ENCODE measurements around the gene RASEF.
"Not testable (repeated sequence)": the region's sequence is repeated elsewhere in the genome, so short reads cannot be mapped to it uniquely, and the experiment has no call there.

The RASEF gene

DNA sequence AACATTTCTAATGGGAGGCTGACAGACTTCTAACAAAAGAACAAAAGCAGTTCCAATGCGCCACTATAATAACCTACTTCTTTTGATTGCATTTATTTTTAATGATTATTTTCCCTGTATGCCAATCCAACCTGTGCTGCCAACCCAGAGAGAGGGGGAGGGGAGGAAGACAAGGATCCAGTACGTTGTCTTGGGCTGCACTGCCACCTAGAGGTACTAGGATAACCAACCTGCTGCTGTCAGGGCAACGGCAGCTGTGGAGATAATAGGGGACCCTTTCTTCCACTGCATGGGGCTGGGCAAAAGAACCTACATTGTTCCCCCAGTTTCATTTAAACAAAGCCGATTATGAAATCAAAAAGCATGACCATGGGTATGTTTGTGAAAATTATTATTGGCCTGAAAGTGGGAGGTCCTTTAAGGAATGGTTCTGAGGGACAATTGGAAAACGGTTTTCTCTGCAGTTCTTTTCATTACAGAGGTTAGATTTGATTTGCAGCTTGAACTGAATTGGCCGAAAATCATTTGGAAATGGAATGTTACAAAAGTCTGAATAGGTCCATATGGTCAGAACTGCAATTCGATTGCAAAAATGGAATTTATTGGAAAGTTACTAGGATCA, 101.3 kb downstream of the RASEF start:
- Histone ChIP-seq H3K4me1 (ENCODE audit: control insufficient read depth in 5 of 5, insufficient read depth in 5 of 5, low read length in 5 of 5) (peaks cover 0 to 3% (median 0%) of the 10 kb centered on the region in 5 donors), H3K9me3 (ENCODE audit: control insufficient read depth in 5 of 5, low read length in 5 of 5) (no peaks in the 10 kb centered on the region), H3K27me3 (ENCODE audit: control insufficient read depth in 5 of 5, insufficient read depth in 4 of 5, low read length in 5 of 5) (no peaks in the 10 kb centered on the region), H3K27ac (ENCODE audit: low read depth, low read length) (no peak overlapping the region), H3K9ac (ENCODE audit: low read length in 5 of 5) (no peak overlapping the region), H3K4me3 (ENCODE audit: low read depth in 1 of 5, low read length in 5 of 5) (no peak overlapping the region), H3K36me3 (ENCODE audit: control insufficient read depth in 5 of 5, insufficient read depth in 5 of 5, low read length in 5 of 5) (no peaks in the 10 kb centered on the region)

GRCh38 chr9:82957529-82958379, 105.2 kb downstream of the RASEF start:
- Histone ChIP-seq H3K27me3 (ENCODE audit: control insufficient read depth in 5 of 5, insufficient read depth in 4 of 5, low read length in 5 of 5) (no peaks in the 10 kb centered on the region), H3K36me3 (ENCODE audit: control insufficient read depth in 5 of 5, insufficient read depth in 5 of 5, low read length in 5 of 5) (no peaks in the 10 kb centered on the region), H3K9ac (ENCODE audit: low read length in 5 of 5) (no peak overlapping the region), H3K4me3 (ENCODE audit: low read depth in 1 of 5, low read length in 5 of 5) (no peak overlapping the region), H3K4me1 (ENCODE audit: control insufficient read depth in 5 of 5, insufficient read depth in 5 of 5, low read length in 5 of 5) (peaks cover 0 to 3% (median 0%) of the 10 kb centered on the region in 5 donors), H3K9me3 (ENCODE audit: control insufficient read depth in 5 of 5, low read length in 5 of 5) (no peaks in the 10 kb centered on the region), H3K27ac (ENCODE audit: low read depth, low read length) (no peak overlapping the region)

DNA sequence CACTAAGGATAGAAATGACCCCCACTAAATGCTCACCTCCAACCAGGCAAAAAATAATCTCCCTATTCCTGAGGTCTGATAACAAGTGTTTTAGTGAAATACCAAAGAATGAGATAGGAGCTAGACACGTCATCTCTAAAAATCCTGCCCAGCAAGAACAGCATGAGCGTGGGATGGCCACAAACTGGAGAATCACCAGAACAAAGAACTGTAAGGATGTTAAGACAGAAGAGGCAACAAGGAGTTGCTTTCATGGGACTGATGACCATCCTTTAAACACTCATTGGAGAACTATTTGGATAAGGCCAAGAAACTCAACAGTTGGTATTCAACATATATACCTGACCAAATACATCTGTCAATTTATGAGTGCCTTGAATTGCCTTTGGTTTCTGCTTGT, 113.7 kb downstream of the RASEF start:
- no peaks in the 10 kb centered on the region for H3K27me3 ChIP-seq (ENCODE audit: control insufficient read depth in 5 of 5, insufficient read depth in 4 of 5, low read length in 5 of 5)
- H3K9ac ChIP-seq (ENCODE audit: low read length in 5 of 5), result no peak overlapping the region
- no peaks in the 10 kb centered on the region for H3K9me3 ChIP-seq (ENCODE audit: control insufficient read depth in 5 of 5, low read length in 5 of 5)
- H3K4me1 ChIP-seq (ENCODE audit: control insufficient read depth in 5 of 5, insufficient read depth in 5 of 5, low read length in 5 of 5), result no peaks in the 10 kb centered on the region
- no peak overlapping the region for H3K27ac ChIP-seq (ENCODE audit: low read depth, low read length)
- no peak overlapping the region for H3K4me3 ChIP-seq (ENCODE audit: low read depth in 1 of 5, low read length in 5 of 5)
- no peaks in the 10 kb centered on the region for H3K36me3 ChIP-seq (ENCODE audit: control insufficient read depth in 5 of 5, insufficient read depth in 5 of 5, low read length in 5 of 5)

GRCh38 chr9:82940376-82940775, 122.6 kb downstream of the RASEF start:
- Histone ChIP-seq H3K9ac (ENCODE audit: low read length in 5 of 5) (no peak overlapping the region), H3K4me3 (ENCODE audit: low read depth in 1 of 5, low read length in 5 of 5) (no peak overlapping the region), H3K4me1 (ENCODE audit: control insufficient read depth in 5 of 5, insufficient read depth in 5 of 5, low read length in 5 of 5) (no peaks in the 10 kb centered on the region), H3K27me3 (ENCODE audit: control insufficient read depth in 5 of 5, insufficient read depth in 4 of 5, low read length in 5 of 5) (no peaks in the 10 kb centered on the region), H3K9me3 (ENCODE audit: control insufficient read depth in 5 of 5, low read length in 5 of 5) (no peaks in the 10 kb centered on the region), H3K27ac (ENCODE audit: low read depth, low read length) (no peak overlapping the region), H3K36me3 (ENCODE audit: control insufficient read depth in 5 of 5, insufficient read depth in 5 of 5, low read length in 5 of 5) (no peaks in the 10 kb centered on the region)

GRCh38 chr9:82939451-82939850, 123.5 kb downstream of the RASEF start:
- Histone ChIP-seq H3K9me3 (ENCODE audit: control insufficient read depth in 5 of 5, low read length in 5 of 5) (no peaks in the 10 kb centered on the region), H3K36me3 (ENCODE audit: control insufficient read depth in 5 of 5, insufficient read depth in 5 of 5, low read length in 5 of 5) (no peaks in the 10 kb centered on the region), H3K27ac (ENCODE audit: low read depth, low read length) (no peak overlapping the region), H3K9ac (ENCODE audit: low read length in 5 of 5) (no peak overlapping the region), H3K4me1 (ENCODE audit: control insufficient read depth in 5 of 5, insufficient read depth in 5 of 5, low read length in 5 of 5) (no peaks in the 10 kb centered on the region), H3K4me3 (ENCODE audit: low read depth in 1 of 5, low read length in 5 of 5) (no peak overlapping the region), H3K27me3 (ENCODE audit: control insufficient read depth in 5 of 5, insufficient read depth in 4 of 5, low read length in 5 of 5) (no peaks in the 10 kb centered on the region)

DNA sequence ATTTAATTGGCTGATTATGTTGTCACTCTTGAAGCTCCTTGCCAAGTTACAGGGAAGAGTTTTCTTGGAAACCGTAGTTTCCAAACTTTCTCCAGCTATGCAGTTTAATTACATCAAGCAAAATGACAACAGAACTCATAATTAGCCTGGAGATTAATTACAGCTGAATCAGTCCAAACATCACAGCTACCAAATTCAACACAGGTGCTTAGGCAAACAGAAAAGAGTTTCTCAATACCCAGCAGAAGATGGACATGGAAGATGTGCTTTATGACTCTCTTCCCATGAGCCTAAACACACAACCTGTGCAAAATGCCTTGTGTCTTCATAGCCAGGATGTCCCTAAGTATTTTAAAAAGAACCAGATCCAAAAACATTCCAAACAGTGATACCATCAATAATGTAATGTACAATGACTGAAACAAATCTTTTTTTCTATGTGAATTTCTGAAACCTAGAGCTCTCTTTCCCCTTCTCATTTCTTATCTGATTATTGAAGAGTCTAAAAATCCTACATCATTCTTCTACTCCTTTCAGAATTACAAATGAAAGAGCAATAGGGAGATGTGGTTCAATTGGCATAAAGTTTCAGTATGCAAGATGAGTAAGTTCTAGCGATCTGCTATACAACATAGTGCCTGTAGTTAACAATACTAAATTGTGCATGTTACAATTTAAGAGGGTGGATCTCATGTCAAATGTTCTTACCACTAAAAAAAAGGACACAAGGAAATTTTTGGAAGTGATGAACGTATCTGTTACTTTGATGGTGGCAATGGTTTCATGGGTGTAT, 124.3 kb downstream of the RASEF start:
- no peaks in the 10 kb centered on the region for H3K36me3 ChIP-seq (ENCODE audit: control insufficient read depth in 5 of 5, insufficient read depth in 5 of 5, low read length in 5 of 5)
- H3K27me3 ChIP-seq (ENCODE audit: control insufficient read depth in 5 of 5, insufficient read depth in 4 of 5, low read length in 5 of 5), result no peaks in the 10 kb centered on the region
- peaks cover 0 to 4% (median 0%) of the 10 kb centered on the region in 5 donors for H3K9me3 ChIP-seq (ENCODE audit: control insufficient read depth in 5 of 5, low read length in 5 of 5)
- H3K4me3 ChIP-seq (ENCODE audit: low read depth in 1 of 5, low read length in 5 of 5), result no peak overlapping the region
- no peak overlapping the region for H3K27ac ChIP-seq (ENCODE audit: low read depth, low read length)
- H3K4me1 ChIP-seq (ENCODE audit: control insufficient read depth in 5 of 5, insufficient read depth in 5 of 5, low read length in 5 of 5), result no peaks in the 10 kb centered on the region
- H3K9ac ChIP-seq (ENCODE audit: low read length in 5 of 5), result no peak overlapping the region

- H3K4me1 ChIP-seq (ENCODE audit: control insufficient read depth in 5 of 5, insufficient read depth in 5 of 5, low read length in 5 of 5); H3K36me3 ChIP-seq (ENCODE audit: control insufficient read depth in 5 of 5, insufficient read depth in 5 of 5, low read length in 5 of 5); H3K9ac ChIP-seq (ENCODE audit: low read length in 5 of 5); H3K27ac ChIP-seq (ENCODE audit: low read depth, low read length); H3K9me3 ChIP-seq (ENCODE audit: control insufficient read depth in 5 of 5, low read length in 5 of 5); H3K27me3 ChIP-seq (ENCODE audit: control insufficient read depth in 5 of 5, insufficient read depth in 4 of 5, low read length in 5 of 5); H3K4me3 ChIP-seq (ENCODE audit: low read depth in 1 of 5, low read length in 5 of 5): not testable (repeated sequence)
Observed at GRCh38 chr9:82936561-82936960, 126.4 kb downstream of the RASEF start.

- H3K9me3 ChIP-seq (ENCODE audit: control insufficient read depth in 5 of 5, low read length in 5 of 5), result peaks cover 0 to 4% (median 0%) of the 10 kb centered on the region in 5 donors
- no peaks in the 10 kb centered on the region for H3K27me3 ChIP-seq (ENCODE audit: control insufficient read depth in 5 of 5, insufficient read depth in 4 of 5, low read length in 5 of 5)
- no peaks in the 10 kb centered on the region for H3K4me1 ChIP-seq (ENCODE audit: control insufficient read depth in 5 of 5, insufficient read depth in 5 of 5, low read length in 5 of 5)
- H3K27ac ChIP-seq (ENCODE audit: low read depth, low read length), result no peak overlapping the region
- no peaks in the 10 kb centered on the region for H3K36me3 ChIP-seq (ENCODE audit: control insufficient read depth in 5 of 5, insufficient read depth in 5 of 5, low read length in 5 of 5)
- no peak overlapping the region for H3K4me3 ChIP-seq (ENCODE audit: low read depth in 1 of 5, low read length in 5 of 5)
- H3K9ac ChIP-seq (ENCODE audit: low read length in 5 of 5), result no peak overlapping the region
Observed at GRCh38 chr9:82934949-82935348, 128.0 kb downstream of the RASEF start.

DNA sequence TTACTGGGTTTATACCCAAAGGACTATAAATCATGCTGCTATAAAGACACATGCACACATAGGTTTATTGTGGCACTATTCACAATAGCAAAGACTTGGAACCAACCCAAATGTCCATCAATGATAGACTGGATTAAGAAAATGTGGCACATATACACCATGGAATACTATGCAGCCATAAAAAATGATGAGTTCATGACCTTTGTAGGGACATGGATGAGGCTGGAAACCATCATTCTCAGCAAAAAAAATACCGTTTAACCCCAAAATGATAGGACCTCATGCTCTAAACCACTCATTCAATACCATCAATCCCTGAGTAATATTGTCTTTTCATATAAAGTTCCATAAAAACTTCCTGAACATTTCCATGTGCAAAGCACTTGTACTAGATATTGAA, 128.9 kb downstream of the RASEF start:
- not testable (repeated sequence) for H3K4me1 ChIP-seq (ENCODE audit: control insufficient read depth in 5 of 5, insufficient read depth in 5 of 5, low read length in 5 of 5); H3K9ac ChIP-seq (ENCODE audit: low read length in 5 of 5); H3K4me3 ChIP-seq (ENCODE audit: low read depth in 1 of 5, low read length in 5 of 5); H3K9me3 ChIP-seq (ENCODE audit: control insufficient read depth in 5 of 5, low read length in 5 of 5); H3K27ac ChIP-seq (ENCODE audit: low read depth, low read length); H3K27me3 ChIP-seq (ENCODE audit: control insufficient read depth in 5 of 5, insufficient read depth in 4 of 5, low read length in 5 of 5); H3K36me3 ChIP-seq (ENCODE audit: control insufficient read depth in 5 of 5, insufficient read depth in 5 of 5, low read length in 5 of 5)

DNA sequence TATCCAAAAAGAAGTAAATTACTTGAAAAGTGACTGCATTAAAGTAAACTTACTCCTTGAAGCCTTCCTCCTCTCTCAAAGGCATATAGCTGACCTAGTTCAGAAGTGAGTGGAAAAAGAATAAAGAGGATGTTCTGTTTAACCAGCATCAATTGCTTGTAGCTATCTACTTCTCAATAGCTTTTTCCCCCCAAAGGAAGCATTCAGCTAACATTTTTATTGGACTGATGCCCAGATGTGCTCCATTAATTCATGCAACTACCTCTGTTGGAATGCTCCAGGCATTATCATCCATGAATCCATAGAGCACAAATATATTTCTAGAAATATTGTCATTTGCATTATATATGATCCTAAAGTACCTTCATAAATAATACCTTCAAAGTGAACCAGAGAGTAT, 132.8 kb downstream of the RASEF start:
- H3K9ac ChIP-seq (ENCODE audit: low read length in 5 of 5), result no peak overlapping the region
- H3K27ac ChIP-seq (ENCODE audit: low read depth, low read length), result no peak overlapping the region
- H3K4me1 ChIP-seq (ENCODE audit: control insufficient read depth in 5 of 5, insufficient read depth in 5 of 5, low read length in 5 of 5), result no peaks in the 10 kb centered on the region
- no peaks in the 10 kb centered on the region for H3K36me3 ChIP-seq (ENCODE audit: control insufficient read depth in 5 of 5, insufficient read depth in 5 of 5, low read length in 5 of 5)
- H3K4me3 ChIP-seq (ENCODE audit: low read depth in 1 of 5, low read length in 5 of 5), result no peak overlapping the region
- no peaks in the 10 kb centered on the region for H3K27me3 ChIP-seq (ENCODE audit: control insufficient read depth in 5 of 5, insufficient read depth in 4 of 5, low read length in 5 of 5)
- H3K9me3 ChIP-seq (ENCODE audit: control insufficient read depth in 5 of 5, low read length in 5 of 5), result peaks cover 0 to 4% (median 0%) of the 10 kb centered on the region in 5 donors

All from subcutaneous abdominal adipose tissue (tissue), 5 donors.